Gastrocnemius medialis (tissue), 4 donors: ENCODE data around the gene FAM171A1. TPM values are rescaled to one million over a fixed set of nuclear protein-coding genes. Genes with fewer than 3 reads are reported as not detected.

Experiments
- ATAC-seq, 2 donors: fragments of 150-250 bp; one replicate each; pipeline ENCODE4 v1.9.1; 2016
- DNase-seq, 2 donors: peaks; one replicate each; pipeline ENCODE4 v3.0.0-alpha.2; 2019
- H3K27ac ChIP-seq, 4 donors: fragments of 200-600 bp; sonication (generic); 1 replicate in 1 of 4; 2 replicates in 3 of 4; pipeline ENCODE4 v1.5.1; 2016 to 2018; ENCODE audit warnings: mild to moderate bottlenecking in 2 of 4, moderate library complexity in 1 of 4
- H3K27me3 ChIP-seq, 3 donors: fragments of 200-600 bp; sonication (generic) in 2 of 3; 1 replicate in 1 of 3; 2 replicates in 2 of 3; pipeline versions ENCODE4 v1.5.1 to v1.6.0; 2016 to 2019; ENCODE audit warnings: mild to moderate bottlenecking in 1 of 3, moderate library complexity in 1 of 3
- H3K36me3 ChIP-seq, 2 donors: fragments of 200-600 bp; sonication (generic) in 1 of 2; one replicate each; pipeline ENCODE4 v1.5.1; 2017 to 2018
- H3K4me1 ChIP-seq, 2 donors: fragments of 200-600 bp; sonication (generic) in 1 of 2; one replicate each; pipeline ENCODE4 v1.5.1; 2016 to 2017; ENCODE audit warnings: mild to moderate bottlenecking in 2 of 2
- H3K4me3 ChIP-seq, 4 donors: fragments of 200-600 bp; sonication (generic) in 3 of 4; 1 replicate in 1 of 4; 2 replicates in 3 of 4; pipeline ENCODE4 v1.5.1; 2016 to 2019; ENCODE audit warnings: mild to moderate bottlenecking in 2 of 4
- H3K9me3 ChIP-seq, 3 donors: fragments of 200-600 bp; sonication (generic) in 2 of 3; 1 replicate in 1 of 3; 2 replicates in 2 of 3; pipeline ENCODE4 v1.5.1; 2016 to 2019
- POLR2A ChIP-seq, 2 donors: fragments of 450-650 bp; IDR thresholded peaks; one replicate each; pipeline ENCODE4 v1.6.1; 2017; ENCODE audit warnings: antibody characterized with exemption in 2 of 2, mild to moderate bottlenecking in 2 of 2, moderate library complexity in 2 of 2
- in situ Hi-C, 4 donors: fragments of 200-750 bp; cut with MboI; loops; one replicate each; pipeline versions ENCODE4 v1.15.0 to v1.8.0; 2017; ENCODE audit warnings: low sequenced_read_pairs in 4 of 4
- intact Hi-C: fragments of 100-400 bp; cut with DNase I; formaldehyde crosslinking; loops from one replicate; pipeline ENCODE4 v1.15.1; 2023; ENCODE audit warnings: low total_unique reads
- total RNA-seq, 4 donors: library from RNA; depleted of rRNA; stranded (reverse); fragments of >200 nt; gene quantifications; one replicate each; pipeline versions ENCODE4 v1.1.0 to v1.2.3, GENCODE V29; 2016
- TF ChIP-seq, protein P1 (sequence below), 5 experiments: fragments of 450-650 bp in 3 of 5; fragments of 200-600 bp in 2 of 5; sonication (generic) in 2 of 5; IDR thresholded peaks in 4 of 5; conservative IDR thresholded peaks in 1 of 5; 1 replicate in 4 of 5; 2 replicates in 1 of 5; pipeline ENCODE4 v1.5.1; 2016 to 2019; ENCODE audit warnings: antibody characterized with exemption in 5 of 5, mild to moderate bottlenecking in 3 of 5, moderate library complexity in 3 of 5

FAM171A1 gene
- total RNA-seq, 4 donors from 2014 or later: 2.1 to 5.6 (median 4.3) TPM

DNA sequence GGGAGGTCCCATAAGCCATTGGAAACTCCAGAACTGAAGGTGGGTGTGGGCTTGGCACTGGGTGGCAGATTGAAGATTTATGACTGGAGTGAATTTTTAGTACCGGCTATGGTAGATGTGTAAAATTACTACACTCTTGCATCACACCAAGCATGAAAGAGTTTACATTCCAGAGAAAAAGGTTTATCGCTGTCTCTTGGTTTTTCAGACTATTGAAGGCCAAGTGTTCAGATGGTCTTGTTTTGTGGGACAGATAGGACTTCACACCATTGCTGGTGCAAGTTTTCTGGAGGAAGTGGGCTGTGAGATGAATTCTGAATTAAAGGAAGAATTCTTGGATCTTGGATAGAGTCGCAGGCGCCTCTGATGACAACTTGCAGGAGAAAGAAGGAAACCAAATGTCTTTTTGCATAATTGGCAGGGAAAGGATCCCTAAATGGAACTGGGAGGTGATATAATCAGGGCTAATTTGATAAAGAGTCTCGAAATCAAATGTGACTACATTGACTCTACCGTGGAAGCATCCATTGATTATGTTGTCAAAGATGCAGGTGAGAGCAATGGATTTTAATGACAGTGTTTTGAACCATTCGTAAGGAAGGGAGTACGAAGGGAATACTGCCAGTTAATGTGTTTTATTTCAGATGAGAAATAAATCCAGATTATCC lies 188.4 kb downstream of the FAM171A1 start:
- H3K27me3 ChIP-seq: no peaks in the 10 kb centered on the region
- no peaks in the 10 kb centered on the region for H3K4me1 ChIP-seq
- H3K4me3 ChIP-seq: no peak overlapping the region
- DNase-seq: no peak
- in situ Hi-C loops: no loop called here
- no peaks in the 10 kb centered on the region for H3K9me3 ChIP-seq
- no peak for TF ChIP-seq POLR2A (IDR thresholded peaks at IDR 0.05)
- TF ChIP-seq, protein P1, sequence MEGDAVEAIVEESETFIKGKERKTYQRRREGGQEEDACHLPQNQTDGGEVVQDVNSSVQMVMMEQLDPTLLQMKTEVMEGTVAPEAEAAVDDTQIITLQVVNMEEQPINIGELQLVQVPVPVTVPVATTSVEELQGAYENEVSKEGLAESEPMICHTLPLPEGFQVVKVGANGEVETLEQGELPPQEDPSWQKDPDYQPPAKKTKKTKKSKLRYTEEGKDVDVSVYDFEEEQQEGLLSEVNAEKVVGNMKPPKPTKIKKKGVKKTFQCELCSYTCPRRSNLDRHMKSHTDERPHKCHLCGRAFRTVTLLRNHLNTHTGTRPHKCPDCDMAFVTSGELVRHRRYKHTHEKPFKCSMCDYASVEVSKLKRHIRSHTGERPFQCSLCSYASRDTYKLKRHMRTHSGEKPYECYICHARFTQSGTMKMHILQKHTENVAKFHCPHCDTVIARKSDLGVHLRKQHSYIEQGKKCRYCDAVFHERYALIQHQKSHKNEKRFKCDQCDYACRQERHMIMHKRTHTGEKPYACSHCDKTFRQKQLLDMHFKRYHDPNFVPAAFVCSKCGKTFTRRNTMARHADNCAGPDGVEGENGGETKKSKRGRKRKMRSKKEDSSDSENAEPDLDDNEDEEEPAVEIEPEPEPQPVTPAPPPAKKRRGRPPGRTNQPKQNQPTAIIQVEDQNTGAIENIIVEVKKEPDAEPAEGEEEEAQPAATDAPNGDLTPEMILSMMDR (IDR thresholded peaks at IDR 0.05 in 4 of 5, conservative IDR thresholded peaks at IDR 0.05 in 1 of 5): no peak
- no peaks in the 10 kb centered on the region for H3K36me3 ChIP-seq
- H3K27ac ChIP-seq: no peak overlapping the region
- ATAC-seq: no peak
- intact Hi-C loops: no loop called here

DNA sequence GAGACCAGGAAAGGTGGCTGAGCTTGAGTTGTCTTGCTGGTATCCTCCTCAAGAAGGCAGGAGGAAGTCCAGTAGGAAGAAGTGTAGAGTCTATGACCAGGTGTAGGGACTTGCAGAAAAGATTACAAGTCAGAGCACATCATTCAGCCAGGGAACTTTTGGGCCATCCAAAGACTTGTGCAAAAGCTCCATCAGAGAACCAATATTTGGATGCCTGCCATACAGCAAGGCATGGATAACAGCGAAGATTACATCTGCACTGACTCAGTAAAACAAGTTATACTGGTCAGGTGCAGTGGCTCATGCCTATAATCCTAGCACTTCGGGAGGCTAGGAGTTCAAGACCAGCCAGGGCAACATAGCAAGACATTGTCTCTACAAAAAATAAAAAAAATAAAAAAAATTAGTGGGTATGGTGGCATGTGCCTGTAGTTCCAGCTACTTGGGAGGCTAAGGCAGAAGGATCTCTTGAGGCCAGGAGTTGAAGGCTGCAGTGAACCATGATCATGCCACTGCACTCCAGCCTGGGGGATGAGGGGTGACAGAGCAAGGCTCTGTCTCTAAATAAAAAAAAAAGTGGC lies 189.4 kb downstream of the FAM171A1 start:
- Histone ChIP-seq H3K27me3 (no peaks in the 10 kb centered on the region), H3K36me3 (no peaks in the 10 kb centered on the region), H3K4me1 (no peaks in the 10 kb centered on the region), H3K4me3 (no peak overlapping the region), H3K9me3 (no peaks in the 10 kb centered on the region), H3K27ac (no peak overlapping the region)
- TF ChIP-seq, protein P1 (IDR thresholded peaks at IDR 0.05 in 4 of 5, conservative IDR thresholded peaks at IDR 0.05 in 1 of 5): no peak
- no peak for TF ChIP-seq POLR2A (IDR thresholded peaks at IDR 0.05)
- in situ Hi-C loops (no loop called here), intact Hi-C loops (no loop called here)
- ATAC-seq (no peak), DNase-seq (no peak)

DNA sequence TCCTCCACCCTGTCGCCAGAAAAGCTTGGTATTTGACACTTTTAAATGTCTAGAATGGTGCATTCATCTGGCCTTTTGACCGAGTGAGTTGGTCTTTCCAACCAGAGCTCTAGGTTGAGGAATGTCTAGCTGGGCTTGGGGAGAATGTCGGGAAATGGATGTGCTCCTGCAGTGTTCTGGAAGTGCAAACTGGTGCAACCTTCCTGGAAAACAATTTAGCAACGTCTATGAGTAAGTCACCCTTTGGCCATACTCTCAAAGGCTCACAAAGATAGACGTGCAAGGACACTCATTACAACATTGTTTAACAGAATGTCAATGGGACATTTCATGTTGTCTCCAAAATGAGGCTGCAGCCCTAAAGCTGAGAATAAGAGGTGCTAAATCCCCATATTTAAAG lies 190.4 kb downstream of the FAM171A1 start:
- TF ChIP-seq POLR2A (IDR thresholded peaks at IDR 0.05): no peak
- TF ChIP-seq, protein P1 (IDR thresholded peaks at IDR 0.05 in 4 of 5, conservative IDR thresholded peaks at IDR 0.05 in 1 of 5): no peak
- intact Hi-C loops: no loop called here
- Histone ChIP-seq H3K4me1 (no peaks in the 10 kb centered on the region), H3K27me3 (no peaks in the 10 kb centered on the region), H3K36me3 (no peaks in the 10 kb centered on the region), H3K27ac (no peak overlapping the region), H3K4me3 (no peak overlapping the region), H3K9me3 (no peaks in the 10 kb centered on the region)
- DNase-seq (no peak), ATAC-seq (no peak)
- in situ Hi-C loops: no loop called here

DNA sequence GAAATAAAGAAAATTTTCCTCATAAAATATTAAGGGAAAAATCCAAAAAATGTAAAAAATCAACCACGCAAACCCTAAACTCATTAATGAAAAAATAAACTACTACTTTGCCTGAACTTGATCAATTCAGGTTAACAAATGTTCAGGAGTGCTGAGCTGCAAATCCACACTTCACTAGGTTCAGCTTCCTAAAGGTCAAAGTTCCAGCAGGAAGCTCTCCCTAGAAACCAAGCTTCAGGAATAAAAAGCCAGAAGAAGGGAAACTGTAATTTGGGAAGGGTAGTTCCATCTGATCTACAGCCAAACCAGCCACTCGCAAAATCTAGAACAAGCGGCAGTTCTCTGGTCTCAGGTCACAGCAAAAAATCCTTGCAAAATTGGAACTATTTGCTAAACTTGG lies 194.8 kb downstream of the FAM171A1 start:
- Histone ChIP-seq H3K4me3 (no peak overlapping the region), H3K9me3 (no peaks in the 10 kb centered on the region), H3K27ac (no peak overlapping the region), H3K36me3 (no peaks in the 10 kb centered on the region), H3K27me3 (no peaks in the 10 kb centered on the region), H3K4me1 (no peaks in the 10 kb centered on the region)
- DNase-seq (no peak), ATAC-seq (no peak)
- in situ Hi-C loops: no loop called here
- TF ChIP-seq, protein P1 (IDR thresholded peaks at IDR 0.05 in 4 of 5, conservative IDR thresholded peaks at IDR 0.05 in 1 of 5): no peak
- no peak for TF ChIP-seq POLR2A (IDR thresholded peaks at IDR 0.05)
- intact Hi-C loops: no loop called here
